Trophoblast cell (in vitro differentiated cells and primary cell): ENCODE results near the gene SHC2.

Experiments
- DNase-seq, 2 donors: peaks; one replicate each; pipeline ENCODE4 v3.0.0-alpha.2; 2016
- H2AFZ ChIP-seq: 2 replicates; pipeline ENCODE4 v1.6.1; 2013; ENCODE audit warnings: low read length, moderate library complexity, mild to moderate bottlenecking; ENCODE audit not compliant: insufficient read depth, poor library complexity
- H2AK5ac ChIP-seq: 2 replicates; pipeline ENCODE4 v1.6.1; 2013; ENCODE audit warnings: mild to moderate bottlenecking, low read length
- H2BK120ac ChIP-seq: 2 replicates; pipeline ENCODE4 v1.6.1; 2013; ENCODE audit warnings: low read length, mild to moderate bottlenecking, moderate library complexity; ENCODE audit not compliant: insufficient read depth, poor library complexity
- H2BK12ac ChIP-seq: 2 replicates; pipeline ENCODE4 v1.6.1; 2013; ENCODE audit warnings: mild to moderate bottlenecking, low read length, moderate library complexity
- H2BK5ac ChIP-seq: 2 replicates; pipeline ENCODE4 v1.6.1; 2013; ENCODE audit warnings: low read length, low read depth, moderate library complexity, mild to moderate bottlenecking; ENCODE audit not compliant: poor library complexity
- H3K14ac ChIP-seq: 2 replicates; pipeline ENCODE4 v1.6.1; 2013; ENCODE audit warnings: mild to moderate bottlenecking, low read length
- H3K18ac ChIP-seq: 2 replicates; pipeline ENCODE4 v1.6.1; 2013; ENCODE audit warnings: mild to moderate bottlenecking, low read length
- H3K23ac ChIP-seq: 2 replicates; pipeline ENCODE4 v1.6.1; 2013; ENCODE audit warnings: low read length
- H3K27ac ChIP-seq: 2 replicates; pipeline ENCODE4 v1.5.1; 2013; ENCODE audit warnings: low read depth, mild to moderate bottlenecking, inconsistent platforms, low read length, moderate library complexity
- H3K27me3 ChIP-seq: 2 replicates; pipeline ENCODE4 v1.6.1; 2013; ENCODE audit warnings: inconsistent platforms, mild to moderate bottlenecking, low read length, moderate library complexity; ENCODE audit not compliant: insufficient read depth
- H3K36me3 ChIP-seq, 2 experiments: 1 replicate in 1 of 2; 2 replicates in 1 of 2; pipeline ENCODE4 v1.6.1; 2013; ENCODE audit warnings: low read length in 2 of 2, mild to moderate bottlenecking in 2 of 2, moderate library complexity in 1 of 2; ENCODE audit not compliant: insufficient read depth in 2 of 2, control insufficient read depth in 1 of 2
- H3K4ac ChIP-seq: 2 replicates; pipeline ENCODE4 v1.6.1; 2013; ENCODE audit warnings: low read depth, mild to moderate bottlenecking, low read length, moderate library complexity
- H3K4me1 ChIP-seq, 2 experiments: 1 replicate in 1 of 2; 2 replicates in 1 of 2; pipeline ENCODE4 v1.6.1; 2013; ENCODE audit warnings: low read length in 2 of 2, mild to moderate bottlenecking in 2 of 2, moderate library complexity in 1 of 2; ENCODE audit not compliant: insufficient read depth in 2 of 2, control insufficient read depth in 1 of 2
- H3K4me2 ChIP-seq: 2 replicates; pipeline ENCODE4 v1.6.1; 2013; ENCODE audit warnings: inconsistent platforms, mild to moderate bottlenecking, low read length, moderate library complexity
- H3K4me3 ChIP-seq: 2 replicates; pipeline ENCODE4 v1.5.1; 2013; ENCODE audit warnings: mild to moderate bottlenecking, low read depth, low read length, inconsistent platforms
- H3K79me1 ChIP-seq: one replicate; pipeline ENCODE4 v1.6.1; 2013; ENCODE audit warnings: low read length
- H3K79me2 ChIP-seq: 2 replicates; pipeline ENCODE4 v1.6.1; 2013; ENCODE audit warnings: low read length, mild to moderate bottlenecking; ENCODE audit not compliant: control insufficient read depth, insufficient read depth, poor library complexity
- H3K9ac ChIP-seq: 2 replicates; pipeline ENCODE4 v1.6.1; 2013; ENCODE audit warnings: mild to moderate bottlenecking, low read length
- H3K9me3 ChIP-seq: 2 replicates; pipeline ENCODE4 v1.6.1; 2013; ENCODE audit warnings: low read depth, mild to moderate bottlenecking, control low read depth, inconsistent platforms, low read length; ENCODE audit not compliant: insufficient read depth
- H4K12ac ChIP-seq: 2 replicates; pipeline ENCODE4 v1.6.1; 2013; ENCODE audit warnings: low read depth, mild to moderate bottlenecking, low read length, moderate library complexity
- H4K8ac ChIP-seq: 2 replicates; pipeline ENCODE4 v1.6.1; 2013; ENCODE audit warnings: low read depth, mild to moderate bottlenecking, low read length, moderate library complexity
- H4K91ac ChIP-seq: one replicate; pipeline ENCODE4 v1.6.1; 2013; ENCODE audit warnings: low read depth, mild to moderate bottlenecking, low read length, moderate library complexity
- WGBS: extraction: QIAGEN DNeasy Blood & Tissue Kit; methylation state at CpG from one replicate; pipeline ENCODE4 v1.1.7; 2013; ENCODE audit warnings: missing lambda C conversion rate; ENCODE audit not compliant: insufficient read length, insufficient coverage; ENCODE audit errors: extremely low coverage; 5-methylcytosine and 5-hydroxymethylcytosine counted together

The SHC2 gene

GRCh38 chr19:376111-376470, 84.7 kb downstream of the SHC2 start:
- H3K27ac ChIP-seq = no peak overlapping the region
- no peak overlapping the region for H3K9ac ChIP-seq
- no peak overlapping the region for H2BK5ac ChIP-seq
- H2BK120ac ChIP-seq = no peak overlapping the region
- no peak overlapping the region for H3K23ac ChIP-seq
- H2BK12ac ChIP-seq = no peak overlapping the region
- H3K9me3 ChIP-seq = peaks cover 3% of the 10 kb centered on the region
- no peak overlapping the region for H2AFZ ChIP-seq
- H2AK5ac ChIP-seq = no peak overlapping the region
- no peaks in the 10 kb centered on the region for H3K4me1 ChIP-seq
- H4K91ac ChIP-seq = no peak overlapping the region
- H3K79me2 ChIP-seq = no peaks in the 10 kb centered on the region
- WGBS = no CpG with 5 or more reads among the region's 8 CpGs
- no peak overlapping the region for H4K12ac ChIP-seq
- H3K18ac ChIP-seq = no peak overlapping the region
- DNase-seq = no peak
- no peak overlapping the region for H3K14ac ChIP-seq
- H3K4me2 ChIP-seq = no peak overlapping the region
- H3K4ac ChIP-seq = no peak overlapping the region
- no peaks in the 10 kb centered on the region for H3K36me3 ChIP-seq
- no peak overlapping the region for H3K4me3 ChIP-seq
- no peaks in the 10 kb centered on the region for H3K27me3 ChIP-seq
- H4K8ac ChIP-seq = no peak overlapping the region
- no peaks in the 10 kb centered on the region for H3K79me1 ChIP-seq

DNA sequence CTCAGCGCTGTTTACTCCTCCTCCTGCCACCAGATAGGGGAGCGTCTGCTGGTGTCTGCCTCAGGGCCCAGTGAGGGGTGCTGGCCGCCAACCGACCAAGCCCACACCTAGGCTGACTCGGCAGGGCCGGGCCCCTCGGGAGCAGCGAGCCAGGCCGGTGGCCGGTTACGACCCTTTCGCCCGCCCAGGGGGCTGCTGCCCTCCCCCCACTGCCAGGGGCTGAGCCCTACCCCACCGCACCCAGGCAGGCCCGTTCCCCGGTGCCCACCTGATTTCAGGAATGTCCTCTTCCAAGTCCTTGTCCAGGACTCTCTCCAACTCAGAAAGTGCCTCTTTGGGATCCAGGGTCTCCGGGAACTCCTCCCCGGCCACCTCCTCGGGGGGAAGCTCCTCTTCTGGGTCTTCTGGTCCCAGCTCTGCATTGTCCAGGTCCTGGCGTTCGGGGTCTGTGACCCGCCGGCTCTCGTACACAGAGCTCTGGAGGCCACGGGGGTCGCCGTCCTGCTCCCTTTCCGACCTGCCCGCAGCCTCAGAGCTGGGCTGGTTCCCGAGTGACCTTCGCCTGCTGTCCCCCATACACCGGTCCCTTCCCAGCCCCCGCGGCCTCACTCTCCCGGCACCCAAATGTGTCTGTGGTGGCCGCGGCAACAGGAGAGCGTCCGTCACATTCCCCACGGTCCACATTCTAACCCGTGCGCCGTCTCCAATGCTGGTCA, 85.3 kb downstream of the SHC2 start:
- Histone ChIP-seq H3K9ac (no peak overlapping the region), H2BK5ac (no peak overlapping the region), H3K23ac (no peak overlapping the region), H4K12ac (no peak overlapping the region), H3K36me3 (no peaks in the 10 kb centered on the region), H3K27me3 (no peaks in the 10 kb centered on the region), H3K4ac (no peak overlapping the region), H2BK12ac (no peak overlapping the region), H3K79me1 (no peaks in the 10 kb centered on the region), H2AFZ (no peak overlapping the region), H4K91ac (no peak overlapping the region), H2BK120ac (no peak overlapping the region), H3K79me2 (no peaks in the 10 kb centered on the region), H3K18ac (no peak overlapping the region), H3K27ac (no peak overlapping the region), H2AK5ac (no peak overlapping the region), H3K14ac (no peak overlapping the region), H3K9me3 (peaks cover 3% of the 10 kb centered on the region), H3K4me3 (no peak overlapping the region), H3K4me1 (no peaks in the 10 kb centered on the region), H4K8ac (no peak overlapping the region), H3K4me2 (no peak overlapping the region)
- no peak for DNase-seq
- no CpG with 5 or more reads among the region's 43 CpGs for WGBS

DNA sequence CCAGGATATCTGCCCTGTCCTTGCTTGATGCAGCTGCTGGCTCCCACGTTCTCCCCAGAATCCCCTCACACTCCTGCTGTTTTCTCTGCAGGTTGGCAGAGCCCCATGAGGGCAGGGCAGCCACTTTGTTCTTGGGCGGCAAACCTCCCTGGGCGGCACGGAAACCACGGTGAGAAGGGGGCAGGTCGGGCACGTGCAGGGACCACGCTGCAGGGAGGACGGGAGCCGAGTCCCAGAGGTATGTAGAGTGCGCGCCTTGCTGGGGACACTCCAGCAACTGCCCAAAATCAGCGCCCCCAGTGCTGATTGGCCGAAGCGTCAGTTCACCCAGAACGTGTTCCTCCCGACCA, 86.0 kb downstream of the SHC2 start:
- Histone ChIP-seq H3K23ac (no peak overlapping the region), H3K4me2 (no peak overlapping the region), H3K27ac (no peak overlapping the region), H4K8ac (no peak overlapping the region), H3K79me2 (no peaks in the 10 kb centered on the region), H3K9me3 (peaks cover 3% of the 10 kb centered on the region), H2AFZ (no peak overlapping the region), H3K4me1 (no peaks in the 10 kb centered on the region), H3K14ac (no peak overlapping the region), H2BK5ac (no peak overlapping the region), H3K27me3 (no peaks in the 10 kb centered on the region), H2BK12ac (no peak overlapping the region), H3K36me3 (no peaks in the 10 kb centered on the region), H3K4ac (no peak overlapping the region), H3K4me3 (no peak overlapping the region), H4K12ac (no peak overlapping the region), H3K9ac (no peak overlapping the region), H2AK5ac (no peak overlapping the region), H3K18ac (no peak overlapping the region), H4K91ac (no peak overlapping the region), H2BK120ac (no peak overlapping the region), H3K79me1 (no peaks in the 10 kb centered on the region)
- no peak for DNase-seq
- no CpG with 5 or more reads among the region's 17 CpGs for WGBS

DNA sequence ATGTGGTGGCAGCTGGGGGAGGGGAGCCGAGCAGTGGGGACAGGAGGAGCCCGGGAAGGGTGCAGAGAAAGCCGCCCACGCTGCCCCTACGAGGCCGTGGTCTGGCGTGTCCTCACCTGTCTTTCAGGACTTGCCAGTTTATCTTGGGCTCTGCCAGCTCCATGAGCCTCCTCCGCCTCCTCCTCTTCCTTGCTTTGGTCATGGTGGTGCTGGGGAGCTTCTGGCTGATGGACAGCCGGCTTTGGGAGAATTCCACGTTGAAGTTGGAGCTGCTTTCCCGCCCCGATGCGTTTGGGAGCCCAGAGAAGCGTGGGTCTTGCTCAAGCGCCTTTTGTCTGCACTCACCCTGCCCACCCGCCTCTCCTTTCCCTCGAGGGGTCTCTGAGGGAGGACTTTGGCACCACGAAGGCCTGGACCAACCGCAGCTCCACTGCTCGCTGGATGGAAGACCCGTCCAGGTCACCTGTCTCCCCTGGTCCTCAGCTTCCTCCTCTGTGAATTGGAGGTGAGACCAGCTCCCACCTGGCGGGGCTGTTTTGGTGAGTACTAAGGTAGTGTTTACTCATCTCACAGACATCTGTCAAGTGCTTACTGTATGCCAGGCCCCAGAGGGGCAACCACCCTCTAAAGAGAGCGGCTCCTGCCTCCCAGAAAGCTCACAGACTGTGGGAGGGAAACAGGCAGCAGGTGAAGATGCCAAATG, 86.5 kb downstream of the SHC2 start:
- Histone ChIP-seq H3K27me3 (no peaks in the 10 kb centered on the region), H3K9ac (no peak overlapping the region), H3K14ac (no peak overlapping the region), H3K79me1 (no peaks in the 10 kb centered on the region), H3K18ac (no peak overlapping the region), H2BK120ac (no peak overlapping the region), H3K27ac (no peak overlapping the region), H4K12ac (no peak overlapping the region), H3K79me2 (no peaks in the 10 kb centered on the region), H3K4me1 (no peaks in the 10 kb centered on the region), H2AFZ (no peak overlapping the region), H4K91ac (no peak overlapping the region), H2BK5ac (no peak overlapping the region), H3K4me3 (no peak overlapping the region), H3K36me3 (no peaks in the 10 kb centered on the region), H3K23ac (no peak overlapping the region), H4K8ac (no peak overlapping the region), H3K4ac (no peak overlapping the region), H3K4me2 (no peak overlapping the region), H2AK5ac (no peak overlapping the region), H2BK12ac (no peak overlapping the region), H3K9me3 (peaks cover 3% of the 10 kb centered on the region)
- WGBS = no CpG with 5 or more reads among the region's 23 CpGs
- no peak for DNase-seq
